HG03066 (cell line): Measurements from ENCODE around the gene ASS1.

Experiments
- ATAC-seq: cut with Tn5 transposase; IDR thresholded peaks from one replicate; pipeline ENCODE4 v1.9.1; 2021; ENCODE audit warnings: low read depth; ENCODE audit not compliant: unreplicated experiment

ASS1 gene

GRCh38 chr9:130470269-130470668 lies 25.5 kb downstream of the ASS1 start:
- ATAC-seq = no peak

- no peak for ATAC-seq
These were observed 26.2 kb downstream of the ASS1 start for GRCh38 chr9:130470950-130471349.

- no peak for ATAC-seq
These were observed 26.8 kb downstream of the ASS1 start for GRCh38 chr9:130471411-130472183.

GRCh38 chr9:130472184-130472705 lies 27.5 kb downstream of the ASS1 start:
- no peak for ATAC-seq

- ATAC-seq = no peak
These were observed 28.2 kb downstream of the ASS1 start for GRCh38 chr9:130473009-130473408.

GRCh38 chr9:130473566-130473965 lies 28.8 kb downstream of the ASS1 start:
- no peak for ATAC-seq

- ATAC-seq = no peak
These were observed 29.3 kb downstream of the ASS1 start for GRCh38 chr9:130474106-130474505.

GRCh38 chr9:130476151-130476730 lies 31.5 kb downstream of the ASS1 start:
- no peak for ATAC-seq

- ATAC-seq = no peak
These were observed 32.8 kb downstream of the ASS1 start for GRCh38 chr9:130477564-130477963.

- ATAC-seq = no peak
These were observed 33.4 kb downstream of the ASS1 start for GRCh38 chr9:130478152-130478551.

GRCh38 chr9:130478736-130479575 lies 34.2 kb downstream of the ASS1 start:
- no peak for ATAC-seq

- no peak for ATAC-seq
These were observed 34.8 kb downstream of the ASS1 start for GRCh38 chr9:130479587-130479986.

GRCh38 chr9:130480673-130481072 lies 35.9 kb downstream of the ASS1 start:
- ATAC-seq = no peak

- ATAC-seq = no peak
These were observed 37.7 kb downstream of the ASS1 start for GRCh38 chr9:130482463-130482862.

- no peak for ATAC-seq
These were observed 38.7 kb downstream of the ASS1 start for GRCh38 chr9:130483371-130483971.

- no peak for ATAC-seq
These were observed 39.8 kb downstream of the ASS1 start for GRCh38 chr9:130484362-130485072.

GRCh38 chr9:130486103-130486502 lies 41.3 kb downstream of the ASS1 start:
- no peak for ATAC-seq

- ATAC-seq = no peak
These were observed 42.7 kb downstream of the ASS1 start for GRCh38 chr9:130487500-130487899.

GRCh38 chr9:130488621-130489330 lies 44.0 kb downstream of the ASS1 start:
- no peak for ATAC-seq

GRCh38 chr9:130490981-130491380 lies 46.2 kb downstream of the ASS1 start:
- ATAC-seq = no peak
